Transverse colon (tissue), 4 donors: ENCODE measurements around the gene CYSRT1. TPM values are rescaled to one million over a fixed set of nuclear protein-coding genes. Genes with fewer than 3 reads are reported as not detected.

ENCODE experiments used
- DNase-seq: peaks from one replicate; pipeline ENCODE4 v3.0.0-alpha.2; 2019
- H3K27ac ChIP-seq, 4 donors: fragments of 200-600 bp; sonication (generic); 2 replicates each; pipeline ENCODE4 v1.5.1; 2016 to 2018; ENCODE audit warnings: inconsistent platforms in 4 of 4
- H3K27me3 ChIP-seq: fragments of 200-600 bp; sonication (generic); 2 replicates; pipeline ENCODE4 v1.5.1; 2017; ENCODE audit warnings: inconsistent platforms
- H3K36me3 ChIP-seq, 4 donors: fragments of 200-600 bp; sonication (generic); 2 replicates each; pipeline ENCODE4 v1.5.1; 2017 to 2019; ENCODE audit warnings: inconsistent platforms in 4 of 4
- H3K4me1 ChIP-seq, 4 donors: fragments of 200-600 bp; sonication (generic); 2 replicates each; pipeline ENCODE4 v1.5.1; 2017 to 2020; ENCODE audit warnings: inconsistent platforms in 4 of 4
- H3K4me3 ChIP-seq, 4 donors: fragments of 200-600 bp; sonication (generic); 1 replicate in 1 of 4; 2 replicates in 3 of 4; pipeline versions ENCODE4 v1.5.1 to v1.6.1; 2017 to 2019; ENCODE audit warnings: inconsistent platforms in 4 of 4
- H3K9me3 ChIP-seq, 2 donors: fragments of 200-600 bp; sonication (generic); 2 replicates each; pipeline ENCODE4 v1.5.1; 2017 to 2019; ENCODE audit warnings: inconsistent platforms in 2 of 2
- CTCF ChIP-seq, 5 experiments: fragments of 200-600 bp in 3 of 5; fragments of 450-650 bp in 2 of 5; sonication (generic) in 3 of 5; IDR thresholded peaks; 1 replicate in 2 of 5; 2 replicates in 3 of 5; pipeline ENCODE4 v1.5.1; 2016 to 2017; ENCODE audit warnings: antibody characterized with exemption in 5 of 5, inconsistent platforms in 3 of 5, mild to moderate bottlenecking in 2 of 5, moderate library complexity in 1 of 5
- EP300 ChIP-seq: sonication (generic); formaldehyde crosslinking; IDR thresholded peaks from one replicate; pipeline ENCODE4 v1.6.1; 2017; ENCODE audit warnings: antibody characterized with exemption, low read depth
- POLR2A ChIP-seq: fragments of 450-650 bp; IDR thresholded peaks from one replicate; pipeline ENCODE4 v1.6.1; 2016; ENCODE audit warnings: antibody characterized with exemption, mild to moderate bottlenecking, moderate library complexity
- POLR2AphosphoS5 ChIP-seq, 3 donors: sonication (generic); formaldehyde crosslinking; IDR thresholded peaks; one replicate each; pipeline ENCODE4 v1.6.1; 2016; ENCODE audit warnings: antibody characterized with exemption in 3 of 3
- WGBS, 2 donors: methylation state at CpG; one replicate each; pipeline ENCODE4 v1.1.5; 2018; ENCODE audit warnings: low coverage in 1 of 2; 5-methylcytosine and 5-hydroxymethylcytosine counted together
- in situ Hi-C, 4 donors: fragments of 200-750 bp; cut with MboI; loops; one replicate each; pipeline versions ENCODE4 v1.15.0 to v1.15.1; 2017; ENCODE audit warnings: low sequenced_read_pairs in 3 of 4, low pct_ligation_motif_present in 1 of 4, low pct_unique_long_range_greater_than_20kb in 1 of 4
- intact Hi-C: fragments of 100-400 bp; cut with DNase I; formaldehyde crosslinking; loops from one replicate; pipeline ENCODE4 v1.15.1; 2023; ENCODE audit warnings: low total_unique reads
- total RNA-seq, 4 donors: library from RNA; depleted of rRNA; stranded (reverse); fragments of >200 nt; gene quantifications; one replicate each; pipeline ENCODE4 v1.1.0, GENCODE V29; 2016

The CYSRT1 gene
- total RNA-seq, 4 donors from 2014 or later, result not detected

GRCh38 chr9:137222190-137223077, 2.5 kb upstream of the CYSRT1 start, which contains the start of gene RNF208:
Gene RNF208 (minus strand): TSS chr9:137222240. CDS start chr9:137221212, 1,028 bp downstream.
- Histone ChIP-seq H3K4me3 (peak within 1 kb of the TSS; percentile 56 to 75 (median 62)), H3K9me3 (no peaks in the 10 kb centered on the region), H3K36me3 (no peaks in the 10 kb centered on the region), H3K27ac (peak within 1 kb of the TSS; percentile 91 to 96 (median 92)), H3K4me1 (peaks cover 18 to 50% (median 45%) of the 10 kb centered on the region in 4 donors), H3K27me3 (no peaks in the 10 kb centered on the region)
- in situ Hi-C loops (loop anchor here in 2 of 4 donors (10.0 to 25.0 kb wide), 2 partner anchors 98 to 110 kb away; partner anchors contain the start of gene DPP7 (in 1 of the 2)), intact Hi-C loops (no loop called here)
- DNase-seq, result no peak
- 3% methylated on average over 14 of the region's 88 CpGs; no CpG with 5 or more reads in 1 of the 2 donors for WGBS, 2 donors
- TF ChIP-seq CTCF (IDR thresholded peaks at IDR 0.05) (peak in 1 of 5 experiments; percentile 8), POLR2A (no peak), EP300 (no peak)

- peak; percentile 61 to 69 (median 66) for TF ChIP-seq POLR2AphosphoS5 (IDR thresholded peaks at IDR 0.05)
- TF ChIP-seq EP300, result no peak
- TF ChIP-seq CTCF (IDR thresholded peaks at IDR 0.05), result no peak
- peak; percentile 63 for TF ChIP-seq POLR2A
- Histone ChIP-seq H3K27ac (peak overlapping the region; percentile 91 to 96 (median 92)), H3K9me3 (no peaks in the 10 kb centered on the region), H3K4me1 (peaks cover 18 to 49% (median 39%) of the 10 kb centered on the region in 4 donors), H3K36me3 (no peaks in the 10 kb centered on the region), H3K27me3 (peaks cover 4% of the 10 kb centered on the region), H3K4me3 (peak overlapping the region; percentile 56 to 98 (median 70))
- peak; percentile 97 for DNase-seq
- WGBS, 2 donors, result 2% methylated on average over 34 of the region's 63 CpGs; no CpG with 5 or more reads in 1 of the 2 donors
- intact Hi-C loops (no loop called here), in situ Hi-C loops (loop anchor here in 2 of 4 donors (10.0 to 25.0 kb wide), 2 partner anchors 99 to 111 kb away; partner anchors contain the start of gene DPP7 (in 1 of the 2))
Observed at GRCh38 chr9:137223078-137223970, 1.6 kb upstream of the CYSRT1 start.

GRCh38 chr9:137225699-137226331, 841 bp downstream of the CYSRT1 start:
- intact Hi-C loops, result loop anchor here (5.0 kb wide), 1 partner anchor 99 kb away; no protein-coding TSS in a partner anchor
- Histone ChIP-seq H3K9me3 (no peaks in the 10 kb centered on the region), H3K4me1 (peaks cover 18 to 54% (median 38%) of the 10 kb centered on the region in 4 donors), H3K27ac (no peak overlapping the region), H3K27me3 (peaks cover 29% of the 10 kb centered on the region), H3K36me3 (no peaks in the 10 kb centered on the region), H3K4me3 (no peak overlapping the region)
- in situ Hi-C loops, result loop anchor here in 1 of 4 donors (10.0 kb wide), 1 partner anchor 101 kb away; no protein-coding TSS in a partner anchor
- no peak for DNase-seq
- TF ChIP-seq EP300 (no peak), POLR2A (no peak), CTCF (IDR thresholded peaks at IDR 0.05) (no peak), POLR2AphosphoS5 (IDR thresholded peaks at IDR 0.05) (no peak)
- 85% methylated on average over 14 of the region's 21 CpGs; no CpG with 5 or more reads in 1 of the 2 donors for WGBS, 2 donors
